IPS-NIHi11 (cell line): Measurements from ENCODE around the gene FHIT.
"Not testable (repeated sequence)": the region's sequence is repeated elsewhere in the genome, so short reads cannot be mapped to it uniquely, and the experiment has no call there.

ENCODE experiments used
- DNase-seq: peaks from one replicate; pipeline ENCODE4 v3.0.0; 2012; ENCODE audit warnings: mixed read lengths, low spot score

Gene FHIT

GRCh38 chr3:60989626-60990441, 261.4 kb downstream of the FHIT start:
- no peak for DNase-seq

- DNase-seq, result not testable (repeated sequence)
Measured at GRCh38 chr3:60987191-60987590, 264.1 kb downstream of the FHIT start.

- DNase-seq, result no peak
Measured at GRCh38 chr3:60986552-60986951, 264.7 kb downstream of the FHIT start.

- no peak for DNase-seq
Measured at GRCh38 chr3:60983906-60984305, 267.3 kb downstream of the FHIT start.

GRCh38 chr3:60980342-60980692, 270.9 kb downstream of the FHIT start:
- no peak for DNase-seq

GRCh38 chr3:60979461-60980341, 271.6 kb downstream of the FHIT start:
- DNase-seq, result no peak

GRCh38 chr3:60973321-60973720, 277.9 kb downstream of the FHIT start:
- DNase-seq, result no peak

GRCh38 chr3:60972599-60972998, 278.7 kb downstream of the FHIT start:
- DNase-seq, result no peak

GRCh38 chr3:60970850-60971249, 280.4 kb downstream of the FHIT start:
- no peak for DNase-seq

GRCh38 chr3:60967141-60967540, 284.1 kb downstream of the FHIT start:
- DNase-seq, result no peak

GRCh38 chr3:60957541-60957940, 293.7 kb downstream of the FHIT start:
- DNase-seq, result no peak

GRCh38 chr3:60956729-60957128, 294.5 kb downstream of the FHIT start:
- DNase-seq, result no peak

- DNase-seq, result no peak
Measured at GRCh38 chr3:60955034-60955433, 296.2 kb downstream of the FHIT start.

GRCh38 chr3:60954048-60954447, 297.2 kb downstream of the FHIT start:
- no peak for DNase-seq

GRCh38 chr3:60953351-60953750, 297.9 kb downstream of the FHIT start:
- DNase-seq, result no peak

GRCh38 chr3:60952055-60952454, 299.2 kb downstream of the FHIT start:
- DNase-seq, result no peak

- DNase-seq, result no peak
Measured at GRCh38 chr3:60949146-60949545, 302.1 kb downstream of the FHIT start.

- DNase-seq, result no peak
Measured at GRCh38 chr3:60948488-60948887, 302.8 kb downstream of the FHIT start.

- DNase-seq, result no peak
Measured at GRCh38 chr3:60935709-60936108, 315.5 kb downstream of the FHIT start.

- DNase-seq, result no peak
Measured at GRCh38 chr3:60933824-60934223, 317.4 kb downstream of the FHIT start.

- DNase-seq, result no peak
Measured at GRCh38 chr3:60932643-60933042, 318.6 kb downstream of the FHIT start.

- no peak for DNase-seq
Measured at GRCh38 chr3:60932170-60932569, 319.1 kb downstream of the FHIT start.

- DNase-seq, result no peak
Measured at GRCh38 chr3:60931452-60931851, 319.8 kb downstream of the FHIT start.
